ENCODE data around the gene COG4.

COG4 gene

DNA sequence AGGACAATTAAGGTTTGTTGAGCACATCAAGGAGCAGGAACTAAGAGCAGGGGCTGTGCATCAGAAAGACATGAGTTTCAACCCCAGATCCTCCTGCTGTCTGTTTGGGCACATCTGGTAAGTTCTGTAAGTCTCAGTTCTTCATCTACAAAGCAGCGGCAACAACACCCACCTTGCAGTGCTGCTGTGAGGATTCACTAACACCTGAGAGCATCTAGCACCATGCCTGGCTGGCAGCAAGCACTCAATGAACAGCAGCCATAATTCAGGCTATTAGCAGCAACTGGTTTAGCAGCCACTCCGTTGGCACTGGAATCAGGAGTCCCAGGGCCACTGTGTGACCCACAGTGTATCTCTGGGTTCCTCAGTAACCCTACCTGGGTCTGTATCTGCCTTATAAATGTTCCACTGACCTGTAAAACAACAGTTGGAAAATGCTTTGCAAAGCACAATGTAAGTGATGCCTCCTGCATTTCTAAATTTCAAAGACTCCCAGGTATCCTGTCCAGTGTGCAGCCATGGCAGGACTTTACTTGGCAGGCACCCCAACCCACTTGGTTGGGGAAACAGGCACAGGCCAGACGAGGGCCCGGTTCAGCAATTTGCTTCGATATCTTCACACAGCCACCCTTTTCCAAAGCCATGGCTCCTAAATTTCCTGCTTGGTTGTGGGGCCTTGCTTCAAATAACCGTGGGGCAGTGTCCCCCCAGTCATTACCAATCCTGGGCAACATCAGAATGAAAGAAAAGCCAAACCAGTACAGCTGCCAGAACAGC lies 88.7 kb downstream of the COG4 start:
- DNase-seq (ENCODE audit: low read depth in 4 of 4, low spot score in 1 of 4), result no peak

DNA sequence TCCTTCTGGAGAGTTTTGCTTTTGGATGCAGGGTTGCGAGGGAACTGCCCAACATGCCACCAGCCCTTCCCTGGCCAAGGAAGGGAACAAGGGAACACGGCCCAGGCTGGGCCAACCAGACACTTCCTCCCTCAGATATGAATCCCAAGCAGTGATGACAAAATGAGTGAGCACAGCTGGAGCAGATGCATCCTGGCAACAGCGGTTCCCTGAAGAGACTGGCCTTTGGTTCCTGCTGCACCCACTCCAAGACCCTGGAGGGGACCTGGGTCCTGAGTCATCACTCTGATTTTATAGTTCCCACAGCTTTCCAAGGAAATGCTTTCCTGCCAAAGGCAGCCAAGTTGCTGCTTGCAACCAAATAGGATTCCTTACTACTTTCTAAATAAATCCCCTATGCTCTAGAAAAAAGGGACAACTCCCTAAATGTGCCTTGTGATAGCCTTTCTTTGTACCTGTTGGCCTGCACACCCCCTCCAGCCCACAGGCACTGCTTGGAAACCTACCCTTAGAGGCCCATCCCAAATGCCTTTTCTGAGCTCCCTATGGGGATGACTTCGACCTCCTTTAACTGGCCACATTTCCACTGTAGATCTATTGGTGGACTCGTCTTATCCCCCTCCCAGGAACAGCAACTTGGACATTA lies 89.8 kb downstream of the COG4 start:
- no peak for DNase-seq (ENCODE audit: low read depth in 4 of 4, low spot score in 1 of 4)

DNA sequence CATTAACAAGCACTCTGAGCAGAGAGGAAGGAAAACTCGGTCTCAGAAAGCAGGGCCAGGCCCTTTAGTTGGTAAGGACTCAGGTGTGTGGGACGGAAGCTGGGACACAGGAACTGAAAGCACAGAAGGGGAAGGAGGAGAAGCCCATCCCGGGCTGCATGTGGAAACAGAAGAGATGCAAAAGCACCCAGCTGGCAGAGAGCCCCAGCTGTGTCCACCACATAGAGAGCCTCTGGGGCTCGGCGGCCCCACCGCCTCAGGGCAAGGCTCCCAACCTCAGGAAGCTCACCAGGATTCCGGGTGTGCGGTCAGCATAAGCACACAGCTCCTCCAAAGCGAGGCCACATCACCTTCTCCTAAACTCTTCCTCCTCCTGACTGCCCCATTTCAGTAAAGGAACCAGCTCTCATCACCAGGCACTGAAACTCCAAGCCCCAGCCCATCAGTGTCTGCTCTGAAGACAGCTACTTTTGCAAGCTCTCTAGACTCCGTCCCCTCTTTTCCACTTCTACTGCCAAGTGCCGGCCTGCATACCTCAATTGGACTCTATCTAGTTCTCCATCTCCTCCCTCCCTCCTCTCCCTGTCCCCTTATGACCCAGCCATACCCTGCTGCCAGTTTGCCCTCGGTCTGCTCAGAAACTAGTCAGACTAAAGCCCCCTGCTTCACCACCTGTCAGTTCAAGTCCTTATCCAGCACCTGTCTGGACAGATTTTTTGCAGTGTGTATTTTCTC lies 90.5 kb downstream of the COG4 start:
- DNase-seq (ENCODE audit: low read depth in 4 of 4, low spot score in 1 of 4), result no peak

DNA sequence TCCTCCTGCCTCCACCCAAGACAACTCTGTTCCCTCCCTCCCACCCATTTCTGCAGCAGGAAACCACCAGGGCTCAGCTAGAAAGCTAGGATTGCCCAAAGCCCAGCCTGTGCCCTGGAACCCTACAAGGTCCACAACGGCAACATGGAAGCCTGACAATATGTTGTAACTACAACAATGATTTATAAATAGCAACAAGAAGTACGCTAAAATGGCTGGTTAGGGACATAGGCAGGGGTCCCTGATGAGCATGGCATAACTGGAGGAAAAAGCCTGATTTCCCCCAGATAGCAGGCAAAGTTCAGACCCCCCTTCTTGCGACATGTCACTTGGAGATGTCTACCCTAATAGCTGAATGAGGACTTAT lies 91.0 kb downstream of the COG4 start:
- DNase-seq (ENCODE audit: low read depth in 4 of 4, low spot score in 1 of 4), result no peak

DNA sequence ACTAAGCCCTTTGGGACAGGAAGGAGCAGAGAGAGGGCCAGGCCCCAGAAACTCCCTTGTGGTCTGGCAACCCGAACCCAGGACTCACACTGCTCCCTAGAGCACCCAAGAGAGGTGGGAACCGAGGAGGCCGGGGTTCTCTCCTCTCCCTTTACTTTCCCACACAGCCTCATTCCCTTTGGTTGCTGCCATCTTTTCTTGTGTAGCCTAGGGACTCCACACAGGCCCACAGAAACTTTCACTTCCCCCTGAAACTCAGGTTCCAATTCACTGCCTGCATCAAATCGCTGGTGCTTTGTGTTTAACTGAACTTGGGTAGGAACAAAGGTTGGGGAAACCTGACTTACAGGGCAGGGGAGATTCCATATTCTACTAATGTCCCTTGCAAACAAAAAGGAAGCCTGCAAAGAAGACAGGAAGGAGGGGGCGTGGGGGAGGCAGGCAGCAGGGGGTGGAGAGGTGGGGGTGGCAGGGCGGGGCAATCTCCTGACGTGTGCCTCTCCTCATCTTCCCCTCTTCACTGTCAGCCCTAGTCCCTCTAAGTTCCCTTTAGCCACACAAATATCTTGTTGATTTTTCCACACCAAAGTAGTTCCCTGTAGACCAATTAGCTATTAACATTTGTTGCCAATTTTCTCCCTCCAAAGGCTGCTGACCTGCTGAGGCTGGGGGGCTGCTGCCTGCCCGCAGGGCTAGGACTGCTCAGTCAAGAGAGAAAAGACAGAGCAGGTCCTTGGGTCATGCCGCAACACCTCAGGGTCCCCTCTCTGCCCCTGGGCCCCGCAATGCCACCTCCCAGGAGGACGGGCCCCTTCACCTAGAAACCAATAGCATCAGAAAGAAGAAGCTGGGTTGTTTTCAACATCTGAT lies 92.5 kb downstream of the COG4 start:
- DNase-seq (ENCODE audit: low read depth in 4 of 4, low spot score in 1 of 4), result peak in 1 of 4 experiments; percentile 39
